GM18867 (cell line): Measurements from ENCODE around the gene ADAMTSL4.
"Not testable (repeated sequence)": the region's sequence is repeated elsewhere in the genome, so short reads cannot be mapped to it uniquely, and the experiment has no call there.

Source experiments
- ATAC-seq: cut with Tn5 transposase; IDR thresholded peaks from one replicate; pipeline ENCODE4 v1.9.1; 2021; ENCODE audit warnings: mild to moderate bottlenecking, moderate library complexity; ENCODE audit not compliant: unreplicated experiment

The ADAMTSL4 gene

DNA sequence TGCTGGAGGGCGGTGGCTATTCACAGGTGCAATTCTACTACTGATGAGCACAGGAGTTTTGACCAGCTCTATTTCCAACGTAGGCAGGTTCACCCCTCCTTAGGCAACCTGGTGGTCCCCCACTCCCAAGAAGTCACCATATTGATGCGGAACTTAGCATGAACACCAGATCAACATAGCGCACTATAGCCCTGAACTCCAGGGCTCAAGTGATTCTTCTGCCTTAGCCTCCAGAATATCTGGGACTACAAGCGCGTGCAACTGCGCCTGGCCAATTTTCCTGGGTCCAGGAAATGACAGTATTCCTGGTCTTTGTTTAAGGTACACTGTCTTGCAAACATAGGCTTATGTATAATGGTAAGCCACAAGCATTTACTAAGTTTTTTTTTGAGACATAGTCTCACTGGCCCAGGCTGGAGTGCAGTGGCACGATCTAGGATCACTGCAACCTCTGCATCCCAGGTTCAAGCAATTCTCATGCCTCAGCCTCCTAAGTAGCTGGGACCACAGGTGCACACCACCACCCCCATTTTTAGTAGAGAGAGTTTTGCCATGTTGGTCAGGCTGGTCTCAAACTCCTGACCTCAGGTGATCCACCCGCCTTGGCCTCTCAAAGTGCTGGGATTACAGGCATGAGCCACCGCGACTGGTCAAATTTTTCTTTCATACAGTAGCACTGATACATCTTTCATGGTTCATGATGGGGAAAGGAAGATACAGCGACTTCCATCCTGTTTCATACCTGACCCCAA is 17.6 kb downstream of the ADAMTSL4 start:
- no peak for ATAC-seq

- peak; percentile 27 for ATAC-seq
These were observed 18.1 kb downstream of the ADAMTSL4 start for GRCh38 chr1:150567341-150567716.

- peak; percentile 15 for ATAC-seq
These were observed 18.7 kb downstream of the ADAMTSL4 start for GRCh38 chr1:150567717-150568593.

GRCh38 chr1:150568594-150568966 is 19.4 kb downstream of the ADAMTSL4 start:
- no peak for ATAC-seq

- ATAC-seq, result no peak
These were observed 23.9 kb downstream of the ADAMTSL4 start for GRCh38 chr1:150572918-150573647.

- ATAC-seq, result not testable (repeated sequence)
These were observed 24.5 kb downstream of the ADAMTSL4 start for GRCh38 chr1:150573648-150574071.

DNA sequence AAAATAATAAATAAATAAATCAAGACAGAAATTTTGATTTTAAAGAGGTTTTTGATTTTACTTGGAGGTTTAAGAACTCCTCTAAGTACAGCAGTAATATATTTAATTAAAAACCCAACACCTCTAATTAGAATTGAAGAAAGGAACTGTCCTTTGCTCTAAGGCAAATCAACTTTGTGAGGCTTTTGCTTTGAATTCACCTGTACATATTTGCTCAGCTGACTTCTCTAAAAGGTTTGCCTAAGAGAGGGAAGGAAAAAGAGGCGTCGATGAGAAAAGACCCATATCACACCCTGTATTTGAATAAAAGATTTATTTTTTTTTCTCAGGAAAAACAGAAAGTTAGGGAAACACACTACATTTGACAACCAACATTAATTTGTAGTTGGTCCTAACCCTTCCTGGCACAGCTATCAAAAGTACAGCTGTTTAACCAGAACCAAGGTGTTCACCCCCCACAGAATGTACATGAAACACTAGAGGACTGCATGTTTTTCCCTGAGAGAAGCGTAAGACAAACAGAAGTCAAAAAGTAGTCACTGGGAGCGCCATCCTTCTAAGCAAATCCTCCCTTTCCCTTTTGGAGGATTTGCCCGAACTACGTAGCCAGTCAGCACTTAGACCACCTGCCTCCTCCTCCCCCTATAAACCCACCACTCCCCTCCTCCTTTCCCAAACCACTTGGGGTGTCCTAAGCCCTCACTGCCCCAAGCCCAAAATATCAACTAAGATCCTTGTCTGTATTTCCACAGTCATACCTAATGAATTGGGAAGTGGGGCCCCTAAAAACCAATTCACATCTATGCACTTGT is 25.3 kb downstream of the ADAMTSL4 start:
- no peak for ATAC-seq

DNA sequence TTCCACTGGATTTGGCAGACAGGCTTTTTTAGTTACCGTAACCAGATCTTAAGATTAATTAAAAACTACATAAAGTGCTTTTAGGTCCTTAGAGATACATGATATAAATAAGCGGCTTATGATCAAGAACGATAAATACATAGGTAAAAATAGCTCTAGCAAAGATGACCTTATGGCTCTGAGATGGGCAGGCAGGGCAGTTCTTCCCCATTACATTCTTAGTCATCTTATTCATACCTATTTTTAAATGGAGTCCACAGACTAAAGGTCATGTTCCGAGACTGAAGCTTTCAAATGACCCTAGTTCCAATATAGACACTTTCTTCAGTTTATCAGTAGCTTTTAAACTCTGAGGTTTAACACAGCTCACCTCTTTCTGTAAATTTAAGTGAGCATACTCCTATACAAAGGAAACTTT is 25.9 kb downstream of the ADAMTSL4 start:
- no peak for ATAC-seq

- ATAC-seq, result no peak
These were observed 26.5 kb downstream of the ADAMTSL4 start for GRCh38 chr1:150575518-150576366.

DNA sequence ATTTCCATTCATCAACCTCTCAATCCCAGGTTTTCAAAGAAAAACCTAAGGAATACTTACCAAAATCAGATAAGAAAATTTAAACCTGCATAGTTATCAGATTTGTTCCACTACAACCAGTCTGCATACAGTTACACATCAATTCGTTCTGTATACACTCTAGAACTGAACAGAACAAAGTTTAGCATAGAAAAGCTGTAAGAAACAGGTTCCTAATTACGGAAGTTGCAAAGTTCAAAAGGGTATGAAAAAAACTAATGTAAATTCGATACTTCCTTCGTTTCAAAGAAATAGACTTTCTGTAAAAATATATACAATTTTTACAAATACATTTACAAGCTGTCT is 27.1 kb downstream of the ADAMTSL4 start:
- no peak for ATAC-seq

GRCh38 chr1:150576794-150577556 is 27.8 kb downstream of the ADAMTSL4 start:
- ATAC-seq, result no peak

DNA sequence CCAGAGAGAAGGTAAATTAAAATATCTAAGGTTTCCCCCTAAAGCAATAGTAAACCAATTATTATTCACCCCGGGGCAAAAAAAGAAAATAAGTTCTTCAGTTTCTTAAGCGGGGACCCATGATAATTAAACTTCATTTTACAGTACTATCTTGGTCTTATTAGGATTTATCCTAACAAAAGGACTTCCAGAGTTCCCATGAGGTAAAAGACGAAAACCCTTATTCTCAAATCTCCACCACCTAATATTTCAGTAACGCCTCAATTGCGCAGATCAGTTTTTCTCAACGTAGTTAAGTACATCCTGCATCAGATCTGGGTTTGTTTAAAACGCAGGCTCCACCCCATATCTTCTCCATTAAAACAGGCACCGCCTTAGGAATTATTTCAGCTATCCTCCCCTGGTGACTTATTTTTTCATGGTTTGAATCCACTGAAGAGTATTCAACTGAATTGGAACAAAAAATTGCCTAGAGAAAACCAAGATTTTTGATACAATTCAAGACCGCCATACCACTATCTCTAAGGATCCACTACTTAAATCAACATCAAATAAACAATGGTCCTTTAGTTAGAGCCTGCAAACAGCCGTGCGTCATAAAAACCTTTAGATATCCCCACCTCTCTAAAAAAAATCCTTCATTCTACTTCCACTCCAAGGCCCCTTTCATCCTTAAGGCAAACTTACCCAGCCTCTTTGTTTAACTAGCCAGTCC is 28.5 kb downstream of the ADAMTSL4 start:
- ATAC-seq, result no peak

DNA sequence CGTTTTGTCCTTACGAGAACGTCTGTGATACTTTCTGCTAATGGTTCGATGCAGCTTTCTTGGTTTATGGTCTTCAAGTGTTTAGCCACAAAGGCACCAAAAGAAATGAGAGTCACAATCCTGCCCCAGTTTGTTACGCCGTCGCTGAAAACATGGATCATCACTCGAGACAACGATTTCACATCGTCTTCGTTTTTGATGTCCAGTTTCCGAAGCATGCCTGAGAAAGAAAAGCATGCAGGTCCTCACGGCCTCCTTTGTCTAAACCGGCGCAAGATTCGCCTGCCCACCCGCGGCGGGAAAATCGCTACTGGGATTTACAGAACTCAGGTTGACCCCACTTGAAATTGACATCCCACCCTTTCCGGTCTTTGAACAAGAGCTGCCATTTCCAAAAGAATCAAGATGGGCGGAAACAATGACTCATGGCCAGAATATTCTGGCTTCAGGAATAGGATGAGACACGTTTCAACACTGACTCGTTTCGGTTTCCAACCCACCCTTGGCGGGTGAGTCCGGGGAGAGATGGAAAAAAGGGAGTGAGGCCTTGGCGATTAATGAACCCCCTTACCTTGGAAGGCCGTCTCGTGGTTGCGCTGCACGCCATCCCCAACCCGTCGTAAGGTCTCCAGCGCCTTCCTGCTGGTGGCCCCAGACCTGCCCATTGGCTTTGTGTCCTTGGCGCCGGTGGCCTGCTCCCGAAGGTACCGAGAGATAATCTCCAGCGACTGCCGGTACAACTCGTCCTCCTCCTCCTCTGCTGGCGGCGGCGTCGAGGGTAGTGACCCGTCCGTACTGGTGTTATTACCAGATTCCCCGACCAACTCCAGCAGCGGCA is 29.3 kb downstream of the ADAMTSL4 start:
- ATAC-seq, result no peak

DNA sequence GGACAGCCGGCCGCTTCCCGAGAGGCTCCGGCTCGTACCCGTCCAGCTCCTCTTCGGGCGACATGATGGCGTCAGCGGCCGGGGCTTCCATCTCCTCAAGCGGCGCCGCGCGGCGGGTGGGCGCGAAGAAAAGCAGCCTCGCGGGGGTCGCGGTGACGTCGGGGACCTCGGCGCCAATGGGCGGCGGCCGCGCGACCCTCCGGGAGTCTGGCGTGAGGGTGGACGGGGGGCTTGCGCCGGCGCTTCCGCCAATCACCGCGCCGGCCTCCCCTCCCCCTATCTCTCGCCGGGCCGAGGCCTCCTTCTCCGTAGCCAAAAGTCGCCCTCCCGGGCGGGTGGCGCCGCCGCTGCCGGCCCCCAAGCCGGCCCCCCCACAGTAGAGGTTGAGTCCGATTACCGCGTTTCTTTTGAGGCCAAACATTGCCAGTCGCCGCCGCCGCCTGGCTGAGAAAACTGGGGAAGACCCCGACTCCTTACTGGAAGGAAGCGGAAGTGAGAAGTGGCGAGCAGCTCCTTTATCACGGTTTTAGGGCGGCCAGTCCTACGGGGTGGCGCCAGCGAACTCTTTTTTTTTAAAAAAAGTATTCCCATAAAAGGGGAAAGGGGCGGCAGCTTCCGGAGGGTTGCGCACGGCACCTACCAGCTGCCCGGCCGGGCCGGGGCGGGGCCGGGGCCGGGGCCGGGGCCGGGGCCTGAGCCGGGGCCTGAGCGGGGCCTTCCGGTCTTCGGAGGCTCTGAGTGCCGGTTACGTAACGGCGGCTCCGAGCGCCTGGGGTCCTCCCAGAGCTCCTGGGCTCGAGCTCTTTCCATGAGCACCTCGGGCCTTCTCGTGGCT is 30.1 kb downstream of the ADAMTSL4 start, which contains the start of gene MCL1:
TSS of gene MCL1 (minus strand) at position 501 of the 835 bp plus-strand sequence. CDS start at position 421, 80 bp downstream.
- peak; percentile 82 for ATAC-seq

DNA sequence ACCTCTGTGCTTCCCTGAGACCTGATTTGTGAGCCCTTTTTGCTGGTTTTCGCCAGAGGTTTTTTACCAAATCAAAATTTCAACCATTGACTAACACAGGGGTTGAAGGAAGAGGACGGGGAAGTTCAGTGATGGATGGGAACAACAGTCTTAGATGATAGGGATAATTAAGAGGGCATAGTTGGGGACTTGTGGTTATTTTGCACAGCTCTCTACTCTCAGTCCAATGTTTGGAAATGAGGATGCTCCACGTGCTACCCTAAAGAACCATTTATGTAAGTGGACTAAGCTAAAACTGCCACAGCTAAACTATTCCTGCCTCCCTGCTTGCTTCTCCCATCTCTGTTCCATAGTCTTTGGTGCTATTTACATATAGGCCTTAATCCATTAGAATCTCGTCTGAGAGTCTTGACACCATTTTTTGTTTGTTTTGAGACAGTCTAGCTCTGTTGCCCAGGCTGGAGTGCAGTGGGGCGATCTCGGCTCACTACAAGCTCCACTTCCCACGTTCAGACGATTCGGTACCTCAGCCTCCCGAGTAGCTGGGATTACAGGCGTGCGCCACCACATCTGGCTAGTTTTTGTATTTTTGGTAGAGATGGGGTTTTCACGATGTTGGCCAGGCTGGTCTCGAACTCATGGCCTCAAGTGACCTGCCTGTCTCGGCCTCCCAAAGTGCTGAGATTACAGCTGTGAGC is 30.9 kb downstream of the ADAMTSL4 start:
- ATAC-seq, result no peak

- not testable (repeated sequence) for ATAC-seq
These were observed 31.8 kb downstream of the ADAMTSL4 start for GRCh38 chr1:150580966-150581365.
